PC-3 (cell line): ENCODE measurements around the gene AKAP8L. TPM values are rescaled to one million over a fixed set of nuclear protein-coding genes. Genes with fewer than 3 reads are reported as not detected.
"Not testable (repeated sequence)": the region's sequence is repeated elsewhere in the genome, so short reads cannot be mapped to it uniquely, and the experiment has no call there.

Source experiments
- ATAC-seq: fragments of 200-7000 bp; cut with Tn5 transposase; 2 replicates; pipeline ENCODE4 v1.9.1; 2020; ENCODE audit warnings: mild to moderate bottlenecking, moderate library complexity
- BruUV-seq: library from RNA; stranded (reverse); fragments of 400-500 nt; replicated peaks from 2 replicates; lab custom pipeline; 2021; lab: Mats Ljungman, UMichigan
- CTCF ChIA-PET: fragments of 300-600 bp; sonication (Branson Sonifier 250); formaldehyde crosslinking; loops from one replicate; lab custom pipeline; 2022; ENCODE audit warnings: antibody characterized with exemption; lab: Charles Lee
- POLR2A ChIA-PET: fragments of 300-600 bp; sonication (Branson Sonifier 250); formaldehyde crosslinking; loops from one replicate; lab custom pipeline; 2022; ENCODE audit warnings: antibody characterized with exemption; ENCODE audit not compliant: unreplicated experiment; lab: Charles Lee
- DNase-seq: peaks from one replicate; pipeline ENCODE4 v3.0.0-alpha.2; 2015
- H2AFZ ChIP-seq: fragments of 300-600 bp; sonication (generic); 2 replicates; pipeline ENCODE4 v1.6.0; 2016; ENCODE audit warnings: antibody characterized with exemption, low read length
- H3F3A ChIP-seq: fragments of 300-600 bp; sonication (generic); one replicate; pipeline ENCODE4 v1.6.0; 2017; ENCODE audit warnings: antibody characterized with exemption, low read length, control low read depth, mild to moderate bottlenecking; ENCODE audit not compliant: unreplicated experiment
- H3K27ac ChIP-seq: fragments of 300-600 bp; sonication (generic); 2 replicates; pipeline ENCODE4 v1.5.1; 2016; ENCODE audit warnings: mild to moderate bottlenecking, low read length
- H3K27me3 ChIP-seq: fragments of 300-600 bp; sonication (generic); 2 replicates; pipeline ENCODE4 v1.6.1; 2016; ENCODE audit warnings: low read length, mixed read lengths
- H3K36me3 ChIP-seq: fragments of 300-600 bp; sonication (generic); 2 replicates; pipeline ENCODE4 v1.6.1; 2016; ENCODE audit warnings: low read depth, mixed run types, low read length, mixed read lengths
- H3K4me1 ChIP-seq: fragments of 300-600 bp; sonication (generic); 2 replicates; pipeline ENCODE4 v1.5.1; 2016; ENCODE audit warnings: low read length; ENCODE audit not compliant: insufficient read depth
- H3K4me2 ChIP-seq: fragments of 300-600 bp; sonication (generic); 2 replicates; pipeline ENCODE4 v1.6.0; 2016; ENCODE audit warnings: low read length
- H3K4me3 ChIP-seq: fragments of 300-600 bp; sonication (generic); 2 replicates; pipeline ENCODE4 v1.5.1; 2016; ENCODE audit warnings: mild to moderate bottlenecking, low read length, mixed read lengths
- H3K79me2 ChIP-seq: fragments of 300-600 bp; sonication (generic); 2 replicates; pipeline ENCODE4 v1.6.1; 2017; ENCODE audit warnings: low read length, mixed read lengths
- H3K9ac ChIP-seq: fragments of 300-600 bp; sonication (generic); 2 replicates; pipeline ENCODE4 v1.6.0; 2016; ENCODE audit warnings: mild to moderate bottlenecking, low read length
- H3K9me2 ChIP-seq: fragments of 300-600 bp; sonication (generic); replicated peaks from 2 replicates; pipeline ENCODE4 v1.6.1; 2016; ENCODE audit warnings: mixed run types, low read length, mixed read lengths
- H3K9me3 ChIP-seq: fragments of 300-600 bp; sonication (generic); 2 replicates; pipeline ENCODE4 v1.6.1; 2016; ENCODE audit warnings: low read length, mixed read lengths
- H4K20me1 ChIP-seq: fragments of 300-600 bp; sonication (generic); 2 replicates; pipeline ENCODE4 v1.6.1; 2016; ENCODE audit warnings: low read length, mixed read lengths
- CTCF ChIP-seq: fragments of 300-600 bp; sonication (generic); conservative IDR thresholded peaks from 2 replicates; pipeline ENCODE4 v1.5.1; 2017; ENCODE audit warnings: antibody characterized with exemption, low read depth, mild to moderate bottlenecking, low read length
- EZH2 ChIP-seq: fragments of 300-600 bp; sonication (generic); IDR thresholded peaks from one replicate; pipeline ENCODE4 v1.6.1; 2017; ENCODE audit warnings: antibody characterized with exemption, mild to moderate bottlenecking, low read length; ENCODE audit not compliant: unreplicated experiment
- EZH2phosphoT487 ChIP-seq: fragments of 300-600 bp; sonication (generic); IDR thresholded peaks from 2 replicates; pipeline ENCODE4 v1.6.1; 2018; ENCODE audit warnings: mild to moderate bottlenecking, antibody characterized with exemption, low read length, borderline replicate concordance
- intact Hi-C: fragments of 100-400 bp; cut with micrococcal nuclease; formaldehyde crosslinking; loops from 2 replicates; pipeline ENCODE4 v1.9.0; 2023
- total RNA-seq: library from RNA; depleted of rRNA; stranded (reverse); fragments of >200 nt; gene quantifications from 2 replicates; pipeline ENCODE4 v1.2.3, GENCODE V29; 2014

AKAP8L gene
- total RNA-seq, 1 experiment from 2014 or later: 97.9 TPM

- CTCF ChIA-PET: interaction anchor here (0.6 kb wide), 1 partner anchor 163 kb away, joined by 5 read pairs; no protein-coding TSS in a partner anchor
These were observed 78.7 kb downstream of the AKAP8L start for GRCh38 chr19:15340086-15340485.

GRCh38 chr19:15337202-15337601 is 81.6 kb downstream of the AKAP8L start:
- Histone ChIP-seq H2AFZ (no peak overlapping the region), H3K9ac (no peak overlapping the region), H3K36me3 (peaks cover 2% of the 10 kb centered on the region; the same call in 1 of the 2 replicates), H3K4me3 (no peak overlapping the region), H3K9me2 (no peaks in the 10 kb centered on the region), H4K20me1 (no peaks in the 10 kb centered on the region), H3K4me2 (no peak overlapping the region), H3F3A (no peaks in the 10 kb centered on the region), H3K79me2 (peaks cover 18% of the 10 kb centered on the region), H3K27me3 (no peaks in the 10 kb centered on the region), H3K27ac (peak overlapping the region; percentile 19; the same call in 1 of the 2 replicates), H3K9me3 (no peaks in the 10 kb centered on the region), H3K4me1 (peaks cover 10% of the 10 kb centered on the region; the same call in 1 of the 2 replicates)
- TF ChIP-seq CTCF (no peak), EZH2phosphoT487 (no peak), EZH2 (no peak)
- ChIA-PET CTCF (no interaction called here), POLR2A (interaction anchor here (0.5 to 0.7 kb wide), 3 partner anchors 34 to 1533 kb away, joined by 3 to 4 read pairs (median 3); no protein-coding TSS in a partner anchor)
- BruUV-seq: no TSS peak
- peak; percentile 72 for ATAC-seq
- intact Hi-C loops: loop anchor here (1.0 kb wide), 1 partner anchor 55 kb away; no protein-coding TSS in a partner anchor
- peak; percentile 58 for DNase-seq

More at GRCh38 chr19:15340086-15340485, 78.7 kb downstream of the AKAP8L start:
- no peak overlapping the region for H3K27ac ChIP-seq
- H3K36me3 ChIP-seq: peaks cover 2% of the 10 kb centered on the region; the same call in 1 of the 2 replicates
- H3K4me3 ChIP-seq: no peak overlapping the region
- no peaks in the 10 kb centered on the region for H3K9me3 ChIP-seq
- H2AFZ ChIP-seq: no peak overlapping the region
- no peaks in the 10 kb centered on the region for H3K9me2 ChIP-seq
- no peak overlapping the region for H3K4me2 ChIP-seq
- H3F3A ChIP-seq: no peaks in the 10 kb centered on the region
- DNase-seq (no peak), ATAC-seq (no peak)
- POLR2A ChIA-PET: no interaction called here
- intact Hi-C loops: no loop called here
- TF ChIP-seq EZH2: no peak
- TF ChIP-seq EZH2phosphoT487: no peak
- no peak for TF ChIP-seq CTCF
- peaks cover 10% of the 10 kb centered on the region; the same call in 1 of the 2 replicates for H3K4me1 ChIP-seq
- H3K27me3 ChIP-seq: no peaks in the 10 kb centered on the region
- H4K20me1 ChIP-seq: no peaks in the 10 kb centered on the region
- no peak overlapping the region for H3K9ac ChIP-seq
- no TSS peak for BruUV-seq
- H3K79me2 ChIP-seq: 0 out of 2 replicates have a peak, but pooled peaks cover 6% of the 10 kb centered on the region

DNA sequence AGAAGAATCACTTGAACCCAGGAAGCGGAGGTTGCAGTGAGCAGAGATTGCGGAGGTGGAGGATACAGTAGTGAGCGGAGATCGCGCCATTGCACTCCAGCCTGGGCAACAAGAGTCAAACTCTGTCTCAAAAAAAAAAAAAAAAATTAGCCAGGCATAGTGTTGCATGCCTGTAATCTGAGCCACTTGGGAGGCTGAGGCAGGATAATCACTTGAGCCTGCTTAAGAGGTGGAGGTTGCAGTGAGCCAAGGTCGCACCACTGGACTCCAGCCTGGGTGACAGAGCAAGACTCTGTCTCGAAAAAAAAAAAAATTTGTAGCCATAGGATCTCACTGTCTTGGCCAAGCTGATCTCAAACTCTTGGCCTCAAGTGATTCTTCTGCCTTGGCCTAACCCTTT is 82.8 kb downstream of the AKAP8L start:
- H3K4me3 ChIP-seq, BruUV-seq, H2AFZ ChIP-seq, H3K4me1 ChIP-seq, CTCF ChIA-PET, H3K36me3 ChIP-seq, H3K4me2 ChIP-seq, H3K9me3 ChIP-seq, H3F3A ChIP-seq, H3K9ac ChIP-seq, intact Hi-C loops, ATAC-seq, H3K27ac ChIP-seq, DNase-seq, H3K27me3 ChIP-seq, H4K20me1 ChIP-seq, H3K9me2 ChIP-seq: not testable (repeated sequence)
- POLR2A ChIA-PET: interaction anchor here (0.6 kb wide), 1 partner anchor 136 kb away, joined by 6 read pairs; no protein-coding TSS in a partner anchor
- H3K79me2 ChIP-seq: peaks cover 24% of the 10 kb centered on the region
